ENCODE measurements around the gene KCNE4.

DNA sequence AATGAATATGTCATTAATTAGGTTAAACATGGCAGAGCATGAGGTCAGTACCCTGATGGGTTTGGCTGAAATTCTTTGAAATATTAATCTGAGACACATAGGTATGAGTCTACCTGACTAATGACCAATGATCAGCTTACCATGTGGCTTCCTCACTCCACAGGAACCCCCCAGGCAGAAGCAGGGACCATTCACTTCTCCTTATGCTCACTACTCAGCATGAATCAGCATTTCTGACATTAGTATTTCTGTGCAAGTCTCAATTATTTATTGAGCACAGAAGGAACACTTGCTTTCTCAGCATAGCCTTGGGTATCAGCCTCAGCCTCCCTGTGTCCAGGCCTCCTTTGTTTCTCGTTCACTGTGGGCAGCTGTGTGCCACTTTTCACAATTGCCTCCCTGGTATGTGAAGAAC, 9.3 kb upstream of the KCNE4 start:
- TF ChIP-seq CTCF (IDR thresholded peaks at IDR 0.05) (no peak), EZH2 (IDR thresholded peaks at IDR 0.05; ENCODE audit: borderline replicate concordance, insufficient read depth, low read depth, low read length, poor library complexity, severe bottlenecking) (no peak)
